ENCODE results near the gene CYP27C1. TPM values are rescaled to one million over a fixed set of nuclear protein-coding genes. Genes with fewer than 3 reads are reported as not detected.
"Not testable (repeated sequence)": the region's sequence is repeated elsewhere in the genome, so short reads cannot be mapped to it uniquely, and the experiment has no call there.

CYP27C1 gene
- polyA plus RNA-seq, 1 experiment, result 0.28 TPM

DNA sequence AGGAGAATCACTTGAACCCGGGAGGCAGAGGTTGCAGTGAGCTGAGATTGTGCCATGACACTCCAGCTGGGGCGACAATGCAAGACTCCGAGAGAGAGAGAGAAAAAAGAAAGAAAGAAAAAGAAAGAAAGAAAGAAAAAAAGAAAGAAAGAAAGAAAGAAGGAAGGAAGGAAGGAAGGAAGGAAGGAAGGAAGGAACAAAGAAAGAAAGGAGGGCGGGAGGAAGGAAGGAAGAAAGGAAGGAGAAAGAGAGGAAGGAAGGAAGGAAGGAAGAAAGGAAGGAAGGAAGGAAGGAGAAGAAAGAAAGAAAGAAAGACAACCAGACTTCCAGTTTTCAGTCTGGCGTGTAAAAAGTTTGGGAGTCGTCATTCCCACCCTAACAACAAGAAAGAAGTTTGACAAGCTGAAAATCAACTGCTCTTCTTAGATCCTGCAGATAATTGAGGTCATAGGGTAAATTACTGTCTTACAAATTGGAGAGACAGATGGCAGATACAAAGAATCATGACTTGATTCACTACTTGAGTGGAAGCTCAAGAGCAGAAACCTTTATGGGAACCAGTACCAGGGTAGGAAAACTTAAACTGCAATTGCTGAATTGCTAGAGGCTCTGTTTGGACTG, 15.1 kb upstream of the CYP27C1 start:
- no peak overlapping the region for H3K4me3 ChIP-seq (ENCODE audit: low read depth, low read length)
- POLR2A ChIA-PET, result no interaction called here
- DNase-seq (ENCODE audit: low read depth), result no peak
- TF ChIP-seq, protein P1, sequence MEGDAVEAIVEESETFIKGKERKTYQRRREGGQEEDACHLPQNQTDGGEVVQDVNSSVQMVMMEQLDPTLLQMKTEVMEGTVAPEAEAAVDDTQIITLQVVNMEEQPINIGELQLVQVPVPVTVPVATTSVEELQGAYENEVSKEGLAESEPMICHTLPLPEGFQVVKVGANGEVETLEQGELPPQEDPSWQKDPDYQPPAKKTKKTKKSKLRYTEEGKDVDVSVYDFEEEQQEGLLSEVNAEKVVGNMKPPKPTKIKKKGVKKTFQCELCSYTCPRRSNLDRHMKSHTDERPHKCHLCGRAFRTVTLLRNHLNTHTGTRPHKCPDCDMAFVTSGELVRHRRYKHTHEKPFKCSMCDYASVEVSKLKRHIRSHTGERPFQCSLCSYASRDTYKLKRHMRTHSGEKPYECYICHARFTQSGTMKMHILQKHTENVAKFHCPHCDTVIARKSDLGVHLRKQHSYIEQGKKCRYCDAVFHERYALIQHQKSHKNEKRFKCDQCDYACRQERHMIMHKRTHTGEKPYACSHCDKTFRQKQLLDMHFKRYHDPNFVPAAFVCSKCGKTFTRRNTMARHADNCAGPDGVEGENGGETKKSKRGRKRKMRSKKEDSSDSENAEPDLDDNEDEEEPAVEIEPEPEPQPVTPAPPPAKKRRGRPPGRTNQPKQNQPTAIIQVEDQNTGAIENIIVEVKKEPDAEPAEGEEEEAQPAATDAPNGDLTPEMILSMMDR (IDR thresholded peaks at IDR 0.05; ENCODE audit: insufficient read depth, low read depth, low read length), result no peak
- H3K27me3 ChIP-seq (ENCODE audit: control insufficient read depth, insufficient read depth, low read length), result no peaks in the 10 kb centered on the region
- CTCF ChIA-PET, result no interaction called here
- H3K36me3 ChIP-seq (ENCODE audit: control insufficient read depth, insufficient read depth, low read length), result no peaks in the 10 kb centered on the region

DNA sequence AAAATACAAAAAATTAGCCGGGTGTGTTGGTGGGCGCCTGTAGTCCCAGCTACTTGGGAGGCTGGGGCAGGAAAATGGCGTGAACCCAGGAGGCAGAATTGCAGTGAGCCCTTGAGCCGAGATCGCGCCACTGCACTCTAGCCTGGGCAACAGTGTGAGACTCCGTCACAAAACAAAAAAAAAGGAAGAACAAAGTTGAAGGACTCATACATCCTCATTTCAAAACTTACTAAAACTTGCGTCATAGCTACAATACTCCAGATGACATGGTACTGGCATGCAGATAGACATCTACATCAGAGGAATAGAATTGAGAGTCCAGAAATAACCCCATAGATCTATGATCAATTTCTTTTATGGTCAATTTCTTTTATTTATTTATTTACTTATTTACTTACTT, 13.6 kb upstream of the CYP27C1 start:
- no peak for DNase-seq (ENCODE audit: low read depth)
- no peaks in the 10 kb centered on the region for H3K36me3 ChIP-seq (ENCODE audit: control insufficient read depth, insufficient read depth, low read length)
- ChIA-PET CTCF (no interaction called here), POLR2A (no interaction called here)
- TF ChIP-seq, protein P1 (IDR thresholded peaks at IDR 0.05; ENCODE audit: insufficient read depth, low read depth, low read length), result no peak
- no peak overlapping the region for H3K4me3 ChIP-seq (ENCODE audit: low read depth, low read length)
- H3K27me3 ChIP-seq (ENCODE audit: control insufficient read depth, insufficient read depth, low read length), result no peaks in the 10 kb centered on the region; the same call in 1 of the 2 replicates

DNA sequence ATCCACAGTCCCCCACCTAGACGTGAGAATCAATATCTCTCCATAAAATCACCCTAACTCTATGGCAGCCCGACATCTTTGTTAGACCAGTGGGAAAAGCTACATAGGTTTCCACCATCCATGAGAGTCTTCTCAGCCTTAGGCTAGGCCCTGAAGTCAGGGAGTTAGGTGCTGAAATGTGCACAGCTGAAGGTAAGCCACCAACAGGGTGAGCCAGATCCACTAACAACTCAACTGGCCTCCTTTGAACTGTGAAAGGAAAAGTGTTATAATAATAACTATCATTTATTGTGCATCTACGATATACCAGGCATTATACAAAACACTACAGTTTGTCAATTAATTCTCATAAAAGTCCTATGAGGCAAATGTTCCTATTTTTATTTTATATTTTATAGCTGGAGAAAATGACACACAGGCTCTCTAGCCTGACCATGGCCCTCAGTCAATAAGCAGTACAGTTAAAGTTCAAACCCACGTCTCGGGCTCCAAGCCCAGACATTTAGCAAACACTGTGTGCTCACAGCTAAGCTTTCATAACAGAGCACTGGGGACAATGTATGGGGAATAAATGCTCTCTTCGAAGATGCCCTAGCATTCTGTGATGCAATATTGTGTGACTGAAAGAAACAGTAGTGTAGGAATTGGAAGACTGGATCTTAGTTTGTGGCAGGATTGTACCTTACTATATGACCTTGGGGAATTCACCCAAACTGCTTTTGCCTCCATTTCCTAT, 11.2 kb upstream of the CYP27C1 start:
- no peaks in the 10 kb centered on the region for H3K36me3 ChIP-seq (ENCODE audit: control insufficient read depth, insufficient read depth, low read length)
- DNase-seq (ENCODE audit: low read depth), result no peak
- TF ChIP-seq, protein P1 (IDR thresholded peaks at IDR 0.05; ENCODE audit: insufficient read depth, low read depth, low read length), result no peak
- no peak overlapping the region for H3K4me3 ChIP-seq (ENCODE audit: low read depth, low read length)
- H3K27me3 ChIP-seq (ENCODE audit: control insufficient read depth, insufficient read depth, low read length), result no peaks in the 10 kb centered on the region; the same call in 1 of the 2 replicates
- ChIA-PET POLR2A (no interaction called here), CTCF (interaction anchor here (1.2 kb wide), 1 partner anchor 34 kb away, joined by 3 read pairs; no protein-coding TSS in a partner anchor)

DNA sequence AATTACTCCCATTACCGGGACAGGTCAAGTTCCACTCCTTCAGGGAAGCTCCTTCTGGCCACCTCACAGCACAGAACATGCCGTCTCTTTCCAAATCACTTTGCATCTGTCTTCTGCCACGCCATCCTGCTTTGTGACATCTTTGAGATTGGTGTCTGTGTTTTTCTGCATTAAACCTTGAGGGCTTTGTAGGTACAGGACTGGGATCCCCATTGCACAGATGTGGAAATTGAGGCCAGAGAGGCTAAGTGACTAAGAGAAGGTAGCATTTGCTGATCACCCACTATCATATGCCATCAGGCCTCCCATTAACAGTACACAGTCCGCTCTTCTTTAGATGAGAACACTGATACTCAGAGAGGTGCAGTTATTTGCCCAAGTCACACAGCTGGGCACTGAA, 9.5 kb upstream of the CYP27C1 start:
- Histone ChIP-seq H3K36me3 (ENCODE audit: control insufficient read depth, insufficient read depth, low read length) (no peaks in the 10 kb centered on the region), H3K27me3 (ENCODE audit: control insufficient read depth, insufficient read depth, low read length) (peaks cover 3% of the 10 kb centered on the region; the same call in 1 of the 2 replicates), H3K4me3 (ENCODE audit: low read depth, low read length) (no peak overlapping the region)
- no peak for DNase-seq (ENCODE audit: low read depth)
- POLR2A ChIA-PET, result no interaction called here
- CTCF ChIA-PET, result no interaction called here
- TF ChIP-seq, protein P1 (IDR thresholded peaks at IDR 0.05; ENCODE audit: insufficient read depth, low read depth, low read length), result no peak

DNA sequence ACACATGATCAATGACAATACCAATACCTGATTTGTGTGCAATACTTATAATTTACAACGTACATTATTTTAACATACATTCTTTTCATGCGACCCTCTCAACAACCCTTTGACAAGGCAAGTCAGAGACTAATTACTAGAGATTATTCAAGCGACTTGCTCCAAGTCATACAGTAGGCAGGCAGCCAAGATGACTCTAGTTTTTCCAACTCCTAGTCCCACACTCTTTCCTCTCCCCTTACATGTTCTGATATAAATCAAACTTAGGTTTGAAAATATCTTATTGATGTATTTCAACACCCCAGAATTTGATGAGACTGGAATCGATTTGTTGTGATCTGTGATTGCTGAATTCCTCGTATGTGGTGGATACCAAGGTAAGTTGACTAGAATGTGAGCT, 8.0 kb upstream of the CYP27C1 start:
- ChIA-PET POLR2A (no interaction called here), CTCF (no interaction called here)
- no peak overlapping the region for H3K4me3 ChIP-seq (ENCODE audit: low read depth, low read length)
- no peak for DNase-seq (ENCODE audit: low read depth)
- TF ChIP-seq, protein P1 (IDR thresholded peaks at IDR 0.05; ENCODE audit: insufficient read depth, low read depth, low read length), result no peak
- H3K27me3 ChIP-seq (ENCODE audit: control insufficient read depth, insufficient read depth, low read length), result peaks cover 5% of the 10 kb centered on the region
- no peaks in the 10 kb centered on the region for H3K36me3 ChIP-seq (ENCODE audit: control insufficient read depth, insufficient read depth, low read length)

DNA sequence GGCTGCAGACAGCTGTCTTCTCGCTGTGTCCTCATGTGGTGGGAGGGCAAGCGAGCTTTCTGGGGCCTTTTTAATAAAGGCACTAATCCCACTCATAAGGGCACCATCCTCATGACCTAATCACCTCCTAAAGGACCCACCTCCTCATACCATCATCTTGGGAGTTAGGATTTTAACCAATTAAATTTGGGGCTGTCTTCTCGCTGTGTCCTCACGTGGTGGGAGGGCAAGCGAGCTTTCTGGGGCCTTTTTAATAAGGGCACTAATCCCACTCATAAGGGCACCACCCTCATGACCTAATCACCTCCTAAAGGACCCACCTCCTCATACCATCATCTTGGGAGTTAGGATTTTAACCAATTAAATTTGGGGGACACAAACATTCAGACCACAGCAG, 7.2 kb upstream of the CYP27C1 start:
- POLR2A ChIA-PET; DNase-seq (ENCODE audit: low read depth); H3K36me3 ChIP-seq (ENCODE audit: control insufficient read depth, insufficient read depth, low read length); CTCF ChIA-PET; H3K4me3 ChIP-seq (ENCODE audit: low read depth, low read length); H3K27me3 ChIP-seq (ENCODE audit: control insufficient read depth, insufficient read depth, low read length): not testable (repeated sequence)

Data from BJ (cell line).